A673 (cell line): ENCODE data around the gene DEFB124. TPM values are rescaled to one million over a fixed set of nuclear protein-coding genes. Genes with fewer than 3 reads are reported as not detected.

Experiments used
- BruUV-seq: library from RNA; stranded (reverse); fragments of 400-500 nt; replicated peaks from 2 replicates; lab custom pipeline; 2021; lab: Mats Ljungman, UMichigan
- CTCF ChIA-PET: fragments of 300-600 bp; sonication (Branson Sonifier 250); formaldehyde crosslinking; loops from one replicate; lab custom pipeline; 2022; ENCODE audit warnings: antibody characterized with exemption; lab: Charles Lee
- POLR2A ChIA-PET: fragments of 300-600 bp; sonication (Branson Sonifier 250); formaldehyde crosslinking; loops from one replicate; lab custom pipeline; 2022; ENCODE audit warnings: antibody characterized with exemption; ENCODE audit not compliant: low non-redundant PET; lab: Charles Lee
- DNase-seq: peaks from one replicate; pipeline ENCODE4 v3.0.0-alpha.2; 2015; ENCODE audit warnings: low spot score
- H3K27ac ChIP-seq: fragments of 200-600 bp; sonication (generic); 2 replicates; pipeline ENCODE4 v1.5.1; 2016; ENCODE audit warnings: mixed run types, low read depth, mild to moderate bottlenecking, mixed read lengths, antibody characterized with exemption, low read length; ENCODE audit not compliant: poor library complexity, severe bottlenecking
- H3K27me3 ChIP-seq: fragments of 200-600 bp; sonication (generic); replicated peaks from 2 replicates; pipeline ENCODE4 v1.6.1; 2017; ENCODE audit warnings: mixed run types, low read depth, mild to moderate bottlenecking, mixed read lengths, antibody characterized with exemption, low read length; ENCODE audit not compliant: insufficient read depth, poor library complexity
- H3K36me3 ChIP-seq: fragments of 200-600 bp; sonication (generic); 2 replicates; pipeline ENCODE4 v1.6.1; 2016; ENCODE audit warnings: mixed run types, mild to moderate bottlenecking, mixed read lengths, antibody characterized with exemption, low read length; ENCODE audit not compliant: insufficient read depth, poor library complexity, severe bottlenecking
- H3K4me1 ChIP-seq: fragments of 200-600 bp; sonication (generic); 2 replicates; pipeline ENCODE4 v1.6.1; 2017; ENCODE audit warnings: mixed run types, mild to moderate bottlenecking, mixed read lengths, antibody characterized with exemption, low read length; ENCODE audit not compliant: insufficient read depth, poor library complexity, severe bottlenecking
- H3K4me3 ChIP-seq: fragments of 200-600 bp; sonication (generic); 2 replicates; pipeline ENCODE4 v1.5.1; 2016; ENCODE audit warnings: low read depth, mixed run types, mild to moderate bottlenecking, mixed read lengths, low read length; ENCODE audit not compliant: poor library complexity, severe bottlenecking
- H3K9me3 ChIP-seq: fragments of 200-600 bp; sonication (generic); 2 replicates; pipeline ENCODE4 v1.6.1; 2016; ENCODE audit warnings: mixed run types, low read depth, mild to moderate bottlenecking, mixed read lengths, antibody characterized with exemption, low read length; ENCODE audit not compliant: poor library complexity, severe bottlenecking
- CTCF ChIP-seq: fragments of 300-800, 200-600 bp; sonication (generic); conservative IDR thresholded peaks from 2 replicates; pipeline ENCODE4 v1.5.1; 2017; ENCODE audit warnings: low read depth, mild to moderate bottlenecking, antibody characterized with exemption, low read length, moderate library complexity, mixed read lengths
- EZH2 ChIP-seq: fragments of 200-600 bp; sonication (generic); IDR thresholded peaks from 2 replicates; pipeline ENCODE4 v1.6.1; 2017; ENCODE audit warnings: borderline replicate concordance, low read depth, mild to moderate bottlenecking, mixed read lengths, antibody characterized with exemption, low read length; ENCODE audit not compliant: poor library complexity, severe bottlenecking
- intact Hi-C: fragments of 100-400 bp; cut with micrococcal nuclease; formaldehyde crosslinking; loops from one replicate; pipeline ENCODE4 v1.10.0; 2022; ENCODE audit not compliant: unreplicated experiment
- total RNA-seq: library from RNA; stranded (reverse); gene quantifications from 2 replicates; pipeline ENCODE4 v1.2.3, GENCODE V29; 2021

The DEFB124 gene
- total RNA-seq, 1 experiment from 2014 or later, result not detected

- ChIA-PET CTCF (no interaction called here), POLR2A (no interaction called here)
- peaks cover 13% of the 10 kb centered on the region for H3K4me1 ChIP-seq
- no peak for TF ChIP-seq EZH2
- no peak for TF ChIP-seq CTCF
- H3K4me3 ChIP-seq, result peak overlapping the region; percentile 90
- H3K27ac ChIP-seq, result peak overlapping the region; percentile 86
- H3K36me3 ChIP-seq, result peaks cover 7% of the 10 kb centered on the region
- no peak for DNase-seq
- no peaks in the 10 kb centered on the region for H3K9me3 ChIP-seq
- intact Hi-C loops, result no loop called here
- no TSS peak for BruUV-seq
- no peaks in the 10 kb centered on the region for H3K27me3 ChIP-seq
Observed at GRCh38 chr20:31515775-31516107, 40.8 kb upstream of the DEFB124 start.

- BruUV-seq, result no TSS peak
- Histone ChIP-seq H3K27me3 (no peaks in the 10 kb centered on the region), H3K4me1 (peaks cover 13% of the 10 kb centered on the region), H3K27ac (peak overlapping the region; percentile 86), H3K9me3 (no peaks in the 10 kb centered on the region), H3K36me3 (peaks cover 7% of the 10 kb centered on the region), H3K4me3 (peak overlapping the region; percentile 90)
- no peak for TF ChIP-seq EZH2
- no peak for TF ChIP-seq CTCF
- POLR2A ChIA-PET, result no interaction called here
- no peak for DNase-seq
- intact Hi-C loops, result no loop called here
- CTCF ChIA-PET, result no interaction called here
Observed at GRCh38 chr20:31515072-31515774, 40.3 kb upstream of the DEFB124 start.

- TF ChIP-seq EZH2, result no peak
- peak; percentile 81 for TF ChIP-seq CTCF
- H3K27me3 ChIP-seq, result no peaks in the 10 kb centered on the region
- ChIA-PET POLR2A (interaction anchor here (0.6 kb wide), 1 partner anchor 1929 kb away, joined by 3 read pairs; no protein-coding TSS in a partner anchor), CTCF (interaction anchor here (0.6 to 1.0 kb wide), 2 partner anchors 11 to 99 kb away, joined by 3 to 8 read pairs; no protein-coding TSS in a partner anchor)
- H3K4me1 ChIP-seq, result peaks cover 13% of the 10 kb centered on the region
- peak within 1 kb of the TSS; percentile 90 for H3K4me3 ChIP-seq
- intact Hi-C loops, result no loop called here
- peaks cover 7% of the 10 kb centered on the region for H3K36me3 ChIP-seq
- H3K9me3 ChIP-seq, result no peaks in the 10 kb centered on the region
- BruUV-seq, result no TSS peak
- peak; percentile 96 for DNase-seq
- peak within 1 kb of the TSS; percentile 86 for H3K27ac ChIP-seq
Observed at GRCh38 chr20:31514154-31515071, 39.5 kb upstream of the DEFB124 start, which contains the start of gene HM13. Gene HM13, plus strand, starts transcription at chr20:31514442. Its CDS starts 110 bp downstream, at chr20:31514552.
